Anterior cingulate cortex (tissue), 58 donors: ENCODE data around the gene MGST2.

ENCODE experiments used
- DNase-seq, 58 donors: peaks; one replicate each; lab custom pipeline; 2025; lab: John Stamatoyannopoulos, UW

Gene MGST2

DNA sequence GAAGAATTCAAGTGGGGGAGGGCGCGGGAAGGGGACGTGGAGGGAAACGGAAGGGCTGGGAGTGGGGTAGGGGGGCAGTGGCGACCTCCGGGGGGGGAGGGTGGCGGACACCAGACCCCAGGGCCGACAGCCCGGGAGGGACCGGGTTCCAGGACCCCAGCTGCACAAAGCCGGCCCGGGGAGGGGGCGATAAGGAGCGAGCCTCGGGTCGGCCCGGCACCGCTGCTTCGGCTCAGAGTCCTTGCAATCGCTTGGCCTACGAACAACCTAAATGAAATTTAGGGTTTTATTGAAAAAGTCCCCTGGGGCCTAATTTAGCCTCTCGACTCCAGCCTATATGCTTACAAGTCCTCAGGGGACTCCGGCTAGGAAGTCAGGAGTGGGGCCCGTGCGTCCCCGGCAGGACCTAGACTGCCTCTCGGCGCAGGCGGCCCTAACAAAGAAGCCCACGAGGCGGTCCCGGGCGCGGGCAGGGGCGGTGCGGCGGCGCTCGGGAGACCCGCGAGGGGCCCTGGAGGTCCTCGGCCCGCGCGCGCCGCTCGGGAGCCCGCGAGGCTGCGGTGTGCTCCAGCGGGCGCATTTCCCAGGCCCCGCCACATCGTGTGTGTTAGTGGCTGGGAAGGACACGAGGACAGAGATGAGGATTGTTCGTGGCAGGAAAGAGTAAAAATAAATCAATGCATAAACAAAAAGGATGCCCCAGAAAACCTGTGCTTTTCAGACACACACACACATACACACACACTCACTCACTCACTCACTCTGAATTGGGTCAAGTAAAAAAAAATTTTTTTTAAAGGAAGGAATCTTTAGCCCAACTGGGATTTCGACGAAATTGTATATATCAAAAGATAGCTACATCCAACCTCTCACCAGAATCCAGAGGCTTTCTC, 70.0 kb downstream of the MGST2 start:
- peak in 28 of 58 donors; percentile 1 to 55 (median 24) for DNase-seq

DNA sequence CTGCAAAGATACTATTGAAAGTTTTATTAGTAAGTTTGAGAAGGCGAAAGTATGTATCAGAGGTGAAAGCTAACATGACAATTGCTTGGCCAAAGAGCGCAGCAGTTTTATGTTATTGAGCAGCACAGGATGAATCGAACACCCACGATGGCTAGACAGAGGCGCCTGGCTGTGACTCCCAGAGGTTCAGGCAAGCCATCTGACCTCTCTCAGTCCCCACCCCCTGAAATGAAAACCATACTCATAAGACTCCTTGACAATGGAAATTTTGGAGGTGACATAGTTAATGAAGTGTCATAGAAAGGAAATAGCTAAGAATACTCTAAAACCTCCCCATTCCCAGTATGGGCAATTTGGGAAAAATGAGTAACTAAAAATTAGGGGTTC, 70.6 kb downstream of the MGST2 start:
- DNase-seq: no peak

DNA sequence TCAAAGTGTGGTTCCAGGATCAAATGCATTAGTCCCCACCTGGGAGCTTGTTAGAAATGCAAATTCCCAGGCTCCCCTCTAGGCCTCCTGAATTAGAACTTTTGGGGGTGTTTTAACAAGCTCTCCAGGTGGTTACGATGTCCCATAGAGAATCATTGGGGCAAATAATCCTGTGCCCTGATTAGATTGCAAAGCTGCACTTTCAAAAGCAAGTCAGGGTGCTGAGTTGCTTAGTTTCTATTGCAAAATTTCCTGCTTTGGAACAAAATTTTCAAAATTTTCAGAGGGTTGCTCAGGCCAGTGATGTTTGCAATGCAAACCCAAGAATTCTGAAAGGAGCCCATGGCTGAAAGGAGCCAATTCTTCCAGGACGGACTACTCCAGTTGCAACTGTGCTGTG, 71.0 kb downstream of the MGST2 start:
- no peak for DNase-seq

DNA sequence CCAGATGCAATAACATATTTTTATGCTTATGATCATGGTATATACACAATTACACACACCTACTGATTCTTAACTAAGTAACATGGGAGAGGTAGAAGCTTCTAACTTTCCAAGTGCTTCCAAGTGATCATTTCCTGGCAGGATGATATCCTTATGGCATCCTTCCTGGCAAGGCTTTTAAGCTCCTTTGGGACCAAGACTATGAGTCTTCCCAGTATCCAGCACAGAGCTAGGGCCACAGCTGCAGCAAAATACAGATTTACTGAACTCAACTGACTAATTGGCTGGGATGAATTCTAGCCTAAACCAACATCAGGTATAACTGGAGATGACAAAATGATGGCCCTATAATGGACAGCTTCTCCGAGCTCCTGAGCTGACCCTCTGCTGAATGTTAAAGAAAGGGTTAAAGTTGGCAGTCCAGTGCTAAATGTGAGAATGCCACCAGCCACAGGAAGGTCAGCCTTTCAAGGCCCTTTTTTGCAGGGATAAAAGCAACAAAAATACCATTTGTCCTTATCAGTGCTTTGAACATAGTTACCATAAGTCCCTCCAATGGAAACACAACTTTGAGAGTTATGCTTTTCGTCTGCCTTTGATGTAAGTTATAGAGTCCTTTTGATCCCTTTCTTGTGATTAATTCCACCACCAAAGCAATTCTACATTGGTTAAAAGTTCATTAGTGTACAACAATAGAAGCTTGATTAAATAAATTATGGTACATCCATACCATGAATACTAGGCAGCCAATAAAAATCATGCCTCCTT, 73.4 kb downstream of the MGST2 start:
- no peak for DNase-seq

DNA sequence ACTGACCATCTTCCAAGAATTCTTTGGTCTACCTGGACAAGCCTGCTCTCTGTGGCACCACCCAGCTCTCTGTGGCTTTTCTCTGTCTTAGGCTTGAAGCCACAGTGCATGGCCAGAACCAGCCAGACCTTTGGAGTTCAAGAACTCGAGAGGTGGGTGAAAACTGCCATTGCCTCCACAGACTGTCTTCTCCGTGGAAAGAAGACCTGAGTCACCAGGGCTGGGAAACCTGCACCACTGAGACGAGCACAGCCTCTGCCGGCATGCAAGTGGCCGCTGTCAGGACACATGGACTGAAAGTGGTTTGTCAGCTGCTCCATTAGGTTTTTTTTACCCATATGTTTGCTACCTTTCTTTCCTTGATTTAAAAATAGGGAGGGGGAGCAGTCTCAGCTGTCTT, 74.5 kb downstream of the MGST2 start:
- peak in 38 of 58 donors; percentile 6 to 82 (median 44) for DNase-seq

DNA sequence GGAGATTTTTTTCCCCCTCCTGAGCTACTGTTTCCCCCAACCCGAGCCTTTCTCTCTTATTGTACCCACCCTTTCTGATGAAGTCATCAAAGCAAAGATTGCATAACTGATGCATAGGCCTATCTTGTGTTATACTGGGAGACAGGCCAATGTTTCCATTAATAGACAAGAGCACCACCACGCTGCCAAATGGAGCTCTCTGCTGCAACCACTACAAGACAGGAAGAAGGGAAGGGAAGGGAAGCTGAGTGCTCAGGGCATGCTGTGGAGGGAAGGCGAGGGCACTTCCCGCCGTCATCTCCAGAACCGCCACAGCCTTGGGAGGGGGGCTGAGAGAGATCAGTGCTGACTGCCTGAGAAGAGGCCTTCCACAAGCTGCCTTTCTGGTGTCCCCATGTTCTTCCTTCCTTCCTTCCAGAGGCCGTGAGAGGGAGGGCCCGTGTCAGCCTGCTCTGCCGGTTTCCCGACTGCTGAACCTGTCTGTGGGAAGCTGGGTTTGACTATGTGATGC, 75.0 kb downstream of the MGST2 start:
- DNase-seq: peak in 56 of 58 donors; percentile 11 to 90 (median 56)

DNA sequence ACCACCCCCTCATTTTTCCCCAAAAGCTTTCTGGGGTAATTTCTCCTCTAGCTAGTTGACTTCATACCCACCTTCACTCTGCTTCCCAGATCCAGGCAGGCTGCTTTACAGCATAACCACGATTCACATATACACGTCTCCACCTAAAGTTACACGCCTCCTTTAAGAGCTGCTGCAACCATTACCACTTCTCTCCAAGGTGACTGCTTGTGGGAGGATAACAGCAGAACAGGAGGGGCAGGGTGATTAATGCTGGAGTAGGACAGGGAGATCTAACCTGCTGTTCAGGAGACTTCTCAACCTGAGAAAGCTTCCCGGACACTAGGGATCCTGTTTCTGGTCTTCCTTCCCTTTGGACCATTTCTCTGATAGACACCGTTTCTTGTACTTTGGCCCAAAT, 77.4 kb downstream of the MGST2 start:
- DNase-seq: no peak

DNA sequence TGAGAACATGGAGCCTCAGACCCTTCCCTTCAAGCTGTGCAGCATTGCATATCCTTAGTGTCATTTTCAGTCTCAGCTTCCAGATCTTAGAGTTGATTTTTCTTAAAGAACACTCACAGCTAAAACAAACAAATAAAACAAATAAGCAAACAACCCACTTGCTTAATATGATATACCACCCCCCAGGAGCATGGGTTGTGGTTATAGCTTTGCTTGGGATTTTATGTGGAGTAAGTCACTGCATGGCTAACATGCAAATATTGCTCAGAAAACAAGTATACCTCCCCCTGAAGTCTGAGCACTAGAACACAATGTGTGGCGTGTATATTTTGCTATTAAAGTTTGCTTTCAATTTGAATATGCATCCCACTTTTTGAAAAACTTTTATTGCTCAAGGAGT, 78.6 kb downstream of the MGST2 start:
- DNase-seq: no peak

DNA sequence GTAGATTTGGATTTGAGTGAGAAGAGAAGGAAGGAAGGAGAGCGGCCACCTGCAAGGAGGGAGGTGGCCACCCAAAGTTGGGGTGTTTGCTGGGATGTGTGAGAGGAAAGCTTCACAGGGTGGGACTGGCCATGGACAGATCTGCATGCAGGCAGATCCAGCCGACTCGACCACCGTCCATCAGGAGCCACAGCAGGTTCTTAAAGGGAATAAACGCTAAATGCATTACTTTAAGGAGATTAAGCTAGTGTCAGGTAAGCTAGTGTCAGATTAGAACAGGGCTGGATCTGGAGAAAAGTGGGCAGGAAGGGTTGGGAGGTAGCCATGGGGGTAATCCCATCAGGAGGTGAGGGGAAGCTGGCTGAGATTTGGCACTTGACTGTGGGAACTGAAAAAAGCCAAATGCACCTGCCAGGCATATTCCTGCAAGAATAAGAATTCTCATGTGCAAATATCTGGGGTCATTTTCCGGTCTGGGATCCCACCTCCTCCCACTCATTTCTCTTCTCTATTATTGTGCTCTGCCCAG, 79.6 kb downstream of the MGST2 start:
- no peak for DNase-seq

DNA sequence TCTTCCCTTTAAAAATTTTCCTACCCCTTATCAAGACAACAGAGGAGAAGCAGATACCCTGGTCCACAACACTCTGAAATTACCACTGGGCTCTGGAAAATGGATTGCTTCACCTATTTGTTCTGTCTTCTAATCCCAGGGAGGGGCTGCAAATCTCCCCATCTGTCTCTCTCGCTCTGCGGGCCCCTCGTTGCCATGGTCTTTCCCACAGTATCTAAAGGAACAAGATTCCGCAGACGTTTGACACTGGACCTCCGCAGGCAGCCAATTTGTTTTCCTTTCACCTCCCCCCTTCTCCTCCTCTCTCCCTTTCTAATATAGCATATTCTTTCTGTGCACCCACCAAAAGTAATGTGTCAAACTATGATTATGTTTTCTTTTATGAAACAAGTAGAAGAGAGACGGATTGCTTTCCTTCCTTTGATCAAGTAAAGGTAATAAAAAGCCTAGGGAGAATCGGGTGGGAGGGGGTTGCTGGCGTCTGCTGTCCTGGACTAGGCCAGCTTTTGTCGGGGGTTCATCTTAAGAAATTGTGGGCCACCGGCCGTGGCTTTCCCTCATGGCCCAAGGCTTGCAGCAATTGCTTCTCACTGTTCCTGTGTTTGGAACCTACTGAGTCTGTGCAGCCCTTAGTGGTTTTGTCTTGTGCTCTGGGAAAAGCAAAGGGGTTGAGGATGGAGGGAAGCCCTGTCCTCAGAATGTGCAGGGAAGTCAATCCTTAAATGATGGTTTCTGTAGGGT, 81.0 kb downstream of the MGST2 start:
- no peak for DNase-seq

DNA sequence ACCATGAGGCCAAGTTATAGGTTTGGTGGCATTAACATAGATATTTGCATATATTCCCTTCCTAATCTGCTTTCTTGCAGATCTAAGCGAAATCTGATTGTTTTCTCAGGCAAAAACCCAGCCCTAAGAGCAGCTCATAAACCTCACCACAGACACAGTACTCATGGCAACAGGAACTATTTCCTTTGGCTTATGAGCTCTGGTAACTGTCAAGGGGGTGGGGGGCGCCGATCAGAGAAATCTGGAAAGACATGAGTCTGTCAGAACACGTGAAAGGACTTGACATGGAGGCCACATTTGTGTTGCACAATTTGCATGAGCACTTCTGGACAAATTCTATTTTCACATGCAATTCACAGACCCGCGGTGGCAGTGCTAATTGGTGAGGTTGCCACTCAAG, 83.7 kb downstream of the MGST2 start:
- no peak for DNase-seq

DNA sequence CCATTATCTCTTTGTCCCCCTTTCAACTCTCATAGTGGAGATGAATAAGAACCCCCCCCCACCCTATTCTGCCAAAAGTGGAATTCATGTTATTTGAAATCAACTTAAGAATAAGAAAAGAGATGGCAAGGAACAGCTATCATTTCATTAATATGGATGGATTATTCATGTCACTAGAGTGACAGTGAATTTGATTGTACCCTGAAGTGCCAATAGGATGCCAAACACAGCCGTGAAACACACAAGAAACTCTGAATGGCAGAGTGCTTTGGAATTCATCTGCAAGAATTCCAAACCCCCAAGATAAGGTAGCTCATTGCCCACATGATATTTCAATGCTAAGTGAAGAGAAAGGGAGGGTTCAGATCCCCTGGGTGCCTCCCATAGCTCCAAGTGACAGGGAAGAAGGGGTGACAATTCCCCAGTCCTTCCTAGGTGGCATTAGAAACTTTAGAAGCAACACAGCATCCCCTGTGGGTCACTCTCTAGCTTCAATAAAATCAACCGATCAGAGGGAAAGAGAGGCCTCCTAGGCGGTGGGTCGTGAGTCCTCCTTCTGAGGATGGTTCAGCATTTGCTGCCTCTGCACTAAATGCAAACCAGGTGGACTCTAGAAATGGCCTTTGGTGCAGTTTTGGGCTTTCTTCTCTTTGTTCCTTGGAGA, 84.3 kb downstream of the MGST2 start:
- DNase-seq: no peak

DNA sequence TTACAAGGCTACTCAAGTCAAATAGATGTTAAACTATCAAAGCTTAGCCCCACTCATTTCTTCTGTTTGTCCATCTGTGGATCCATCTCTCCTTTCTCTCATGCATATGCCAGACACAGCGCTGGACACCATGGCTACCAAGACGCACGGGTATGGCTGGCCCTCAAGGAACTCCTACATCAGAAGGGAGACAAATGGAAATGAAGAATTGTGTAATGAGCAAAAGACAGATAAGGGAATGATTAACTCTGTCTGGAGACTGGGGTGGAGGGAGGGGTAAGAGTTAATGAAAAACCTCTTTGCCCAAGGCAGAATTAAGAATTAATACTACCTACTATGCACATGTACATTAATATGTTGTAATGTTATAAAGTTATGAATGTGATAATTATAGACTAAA, 88.1 kb downstream of the MGST2 start:
- no peak for DNase-seq
